Body of pancreas (tissue), 4 donors: Measurements from ENCODE around the gene SEC61A1.

ENCODE experiments used
- POLR2A ChIP-seq, 3 donors: fragments of 450-650 bp; IDR thresholded peaks; one replicate each; pipeline ENCODE4 v1.6.1; 2016; ENCODE audit warnings: antibody characterized with exemption in 3 of 3, mild to moderate bottlenecking in 2 of 3
- TF ChIP-seq, protein P1 (sequence below), 7 experiments: fragments of 450-650 bp in 4 of 7; fragments of 200-600 bp in 3 of 7; sonication (generic) in 3 of 7; IDR thresholded peaks; one replicate each; pipeline ENCODE4 v1.5.1; 2016 to 2019; ENCODE audit warnings: antibody characterized with exemption in 7 of 7

DNA sequence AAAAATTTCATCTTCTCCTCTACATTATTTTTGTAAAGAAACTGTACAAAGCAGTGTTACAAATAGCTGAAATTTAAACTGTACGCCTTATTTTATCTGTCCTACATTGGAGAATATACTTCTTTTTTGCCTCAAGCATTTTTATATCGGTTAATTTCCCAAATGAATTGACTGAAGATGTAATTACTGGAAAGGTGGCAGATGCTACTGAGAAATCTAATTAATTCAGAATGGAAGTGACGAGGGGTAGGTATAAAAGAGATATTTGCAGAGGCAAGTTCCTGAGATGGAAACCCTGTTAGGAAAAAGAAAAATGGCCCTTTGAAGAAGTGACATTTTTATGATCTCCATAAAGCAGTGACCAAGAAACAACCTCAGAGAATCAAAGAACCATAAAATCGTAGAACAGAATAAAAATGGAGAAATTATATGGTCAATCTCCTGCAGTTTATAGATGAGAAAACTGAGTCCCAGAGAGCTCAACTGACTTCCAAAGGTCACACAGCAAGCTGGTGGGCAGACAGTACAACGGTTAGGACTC is 51.0 kb downstream of the SEC61A1 start:
- TF ChIP-seq, protein P1, sequence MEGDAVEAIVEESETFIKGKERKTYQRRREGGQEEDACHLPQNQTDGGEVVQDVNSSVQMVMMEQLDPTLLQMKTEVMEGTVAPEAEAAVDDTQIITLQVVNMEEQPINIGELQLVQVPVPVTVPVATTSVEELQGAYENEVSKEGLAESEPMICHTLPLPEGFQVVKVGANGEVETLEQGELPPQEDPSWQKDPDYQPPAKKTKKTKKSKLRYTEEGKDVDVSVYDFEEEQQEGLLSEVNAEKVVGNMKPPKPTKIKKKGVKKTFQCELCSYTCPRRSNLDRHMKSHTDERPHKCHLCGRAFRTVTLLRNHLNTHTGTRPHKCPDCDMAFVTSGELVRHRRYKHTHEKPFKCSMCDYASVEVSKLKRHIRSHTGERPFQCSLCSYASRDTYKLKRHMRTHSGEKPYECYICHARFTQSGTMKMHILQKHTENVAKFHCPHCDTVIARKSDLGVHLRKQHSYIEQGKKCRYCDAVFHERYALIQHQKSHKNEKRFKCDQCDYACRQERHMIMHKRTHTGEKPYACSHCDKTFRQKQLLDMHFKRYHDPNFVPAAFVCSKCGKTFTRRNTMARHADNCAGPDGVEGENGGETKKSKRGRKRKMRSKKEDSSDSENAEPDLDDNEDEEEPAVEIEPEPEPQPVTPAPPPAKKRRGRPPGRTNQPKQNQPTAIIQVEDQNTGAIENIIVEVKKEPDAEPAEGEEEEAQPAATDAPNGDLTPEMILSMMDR (IDR thresholded peaks at IDR 0.05): no peak
- TF ChIP-seq POLR2A (IDR thresholded peaks at IDR 0.05): no peak
